GM18867 (cell line): ENCODE results near the gene TMEM145.
A peak's percentile ranks its signal among the peaks of the same experiment; 100 is the strongest.

Experiments
- ATAC-seq: cut with Tn5 transposase; IDR thresholded peaks from one replicate; pipeline ENCODE4 v1.9.1; 2021; ENCODE audit warnings: mild to moderate bottlenecking, moderate library complexity; ENCODE audit not compliant: unreplicated experiment

TMEM145 gene

DNA sequence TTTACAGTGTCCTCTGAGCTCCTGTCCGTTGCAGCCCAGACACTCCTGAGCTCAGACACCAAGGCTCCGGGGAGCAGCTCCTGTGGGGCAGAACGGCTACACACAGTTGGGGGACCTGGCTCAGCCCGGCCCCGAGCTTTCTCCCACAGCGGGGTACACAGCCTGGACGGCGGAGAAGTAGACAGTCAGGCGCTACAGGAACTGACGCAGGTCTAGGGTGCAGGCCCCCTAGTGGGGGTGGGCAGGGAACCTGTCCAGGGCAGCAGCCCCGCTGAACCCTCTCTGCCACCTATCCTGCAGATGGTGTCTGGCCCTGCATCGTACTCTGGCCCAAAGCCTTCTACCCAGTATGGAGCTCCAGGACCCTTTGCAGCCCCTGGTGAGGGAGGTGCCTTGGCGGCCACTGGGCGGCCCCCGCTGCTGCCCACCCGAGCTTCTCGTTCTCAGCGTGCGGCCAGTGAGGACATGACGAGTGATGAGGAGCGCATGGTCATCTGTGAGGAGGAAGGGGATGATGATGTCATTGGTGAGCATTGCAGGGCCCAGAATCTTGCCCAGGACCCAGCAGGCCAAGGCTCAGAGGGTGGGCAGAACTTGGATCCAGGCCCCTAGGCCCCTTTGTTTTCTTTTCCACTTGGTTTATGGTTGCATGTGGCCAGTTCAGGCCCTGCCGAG lies 24.1 kb upstream of the TMEM145 start:
- ATAC-seq, result no peak

DNA sequence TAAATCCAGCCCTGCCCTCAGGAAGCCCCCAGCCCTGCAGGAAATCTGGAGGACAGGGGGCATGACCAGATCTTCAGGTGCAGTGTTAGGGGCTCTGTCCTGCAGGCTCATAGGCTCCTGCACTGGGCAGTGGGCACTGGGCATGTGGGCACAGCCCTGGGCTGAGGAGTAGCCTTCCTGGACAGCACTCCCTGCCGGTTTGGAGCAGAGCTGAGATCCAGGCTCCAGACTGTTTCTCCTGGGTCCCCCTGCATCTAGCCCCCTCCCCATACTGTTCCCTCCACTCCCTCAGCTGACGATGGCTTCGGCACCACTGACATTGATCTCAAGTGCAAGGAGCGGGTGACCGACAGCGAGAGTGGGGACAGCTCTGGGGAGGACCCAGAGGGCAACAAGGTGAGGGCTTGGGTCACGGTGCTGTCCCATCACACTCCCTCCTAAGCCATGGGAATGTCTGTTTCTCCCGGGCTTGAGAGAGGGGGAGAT lies 23.5 kb upstream of the TMEM145 start:
- no peak for ATAC-seq

DNA sequence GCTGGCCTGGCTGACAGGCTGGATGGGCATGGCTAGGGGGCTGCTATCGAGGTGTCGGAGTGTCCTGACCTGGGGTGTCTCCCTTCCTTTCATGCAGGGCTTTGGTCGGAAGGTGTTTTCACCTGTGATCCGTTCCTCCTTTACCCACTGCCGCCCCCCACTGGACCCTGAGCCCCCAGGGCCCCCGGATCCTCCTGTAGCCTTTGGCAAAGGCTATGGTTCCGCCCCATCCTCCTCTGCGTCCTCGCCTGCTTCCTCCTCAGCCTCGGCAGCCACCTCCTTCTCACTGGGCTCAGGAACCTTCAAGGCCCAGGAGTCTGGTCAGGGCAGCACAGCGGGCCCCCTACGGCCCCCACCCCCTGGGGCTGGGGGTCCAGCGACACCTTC lies 23.0 kb upstream of the TMEM145 start:
- ATAC-seq, result no peak

DNA sequence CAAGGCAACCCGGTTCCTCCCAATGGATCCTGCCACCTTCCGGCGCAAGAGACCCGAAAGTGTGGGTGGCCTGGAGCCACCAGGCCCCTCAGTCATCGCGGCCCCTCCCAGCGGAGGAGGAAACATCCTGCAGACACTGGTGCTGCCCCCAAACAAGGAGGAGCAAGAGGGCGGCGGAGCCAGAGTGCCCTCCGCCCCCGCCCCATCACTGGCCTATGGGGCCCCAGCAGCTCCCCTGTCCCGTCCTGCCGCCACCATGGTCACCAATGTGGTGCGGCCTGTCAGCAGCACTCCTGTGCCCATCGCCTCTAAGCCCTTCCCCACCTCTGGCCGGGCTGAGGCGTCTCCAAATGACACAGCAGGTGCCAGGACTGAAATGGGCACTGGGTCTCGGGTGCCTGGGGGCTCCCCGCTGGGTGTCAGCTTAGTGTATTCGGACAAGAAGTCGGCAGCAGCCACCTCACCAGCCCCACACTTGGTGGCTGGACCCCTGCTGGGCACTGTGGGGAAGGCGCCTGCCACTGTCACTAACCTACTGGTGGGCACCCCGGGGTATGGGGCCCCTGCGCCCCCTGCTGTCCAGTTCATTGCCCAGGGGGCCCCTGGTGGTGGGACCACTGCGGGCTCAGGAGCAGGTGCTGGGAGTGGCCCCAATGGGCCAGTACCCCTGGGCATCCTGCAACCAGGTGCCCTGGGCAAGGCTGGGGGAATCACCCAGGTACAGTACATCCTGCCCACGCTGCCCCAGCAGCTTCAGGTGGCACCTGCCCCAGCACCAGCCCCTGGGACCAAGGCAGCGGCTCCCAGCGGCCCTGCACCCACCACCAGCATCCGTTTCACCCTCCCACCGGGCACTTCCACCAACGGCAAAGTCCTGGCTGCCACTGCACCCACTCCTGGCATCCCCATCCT lies 22.3 kb upstream of the TMEM145 start:
- ATAC-seq, result no peak

DNA sequence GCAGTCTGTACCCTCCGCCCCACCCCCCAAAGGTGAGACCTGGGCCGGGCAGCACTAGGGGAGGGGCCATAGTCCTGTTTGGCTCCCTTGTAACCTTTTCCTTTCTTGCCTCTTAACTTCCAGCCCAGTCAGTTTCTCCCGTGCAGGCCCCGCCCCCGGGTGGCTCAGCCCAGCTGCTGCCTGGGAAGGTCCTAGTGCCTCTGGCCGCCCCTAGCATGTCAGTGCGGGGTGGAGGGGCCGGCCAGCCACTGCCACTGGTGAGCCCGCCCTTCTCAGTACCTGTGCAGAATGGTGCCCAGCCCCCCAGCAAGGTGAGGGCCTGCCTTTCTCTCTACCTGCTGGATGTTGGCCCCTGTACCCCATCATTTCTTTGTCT lies 21.7 kb upstream of the TMEM145 start:
- ATAC-seq, result no peak

DNA sequence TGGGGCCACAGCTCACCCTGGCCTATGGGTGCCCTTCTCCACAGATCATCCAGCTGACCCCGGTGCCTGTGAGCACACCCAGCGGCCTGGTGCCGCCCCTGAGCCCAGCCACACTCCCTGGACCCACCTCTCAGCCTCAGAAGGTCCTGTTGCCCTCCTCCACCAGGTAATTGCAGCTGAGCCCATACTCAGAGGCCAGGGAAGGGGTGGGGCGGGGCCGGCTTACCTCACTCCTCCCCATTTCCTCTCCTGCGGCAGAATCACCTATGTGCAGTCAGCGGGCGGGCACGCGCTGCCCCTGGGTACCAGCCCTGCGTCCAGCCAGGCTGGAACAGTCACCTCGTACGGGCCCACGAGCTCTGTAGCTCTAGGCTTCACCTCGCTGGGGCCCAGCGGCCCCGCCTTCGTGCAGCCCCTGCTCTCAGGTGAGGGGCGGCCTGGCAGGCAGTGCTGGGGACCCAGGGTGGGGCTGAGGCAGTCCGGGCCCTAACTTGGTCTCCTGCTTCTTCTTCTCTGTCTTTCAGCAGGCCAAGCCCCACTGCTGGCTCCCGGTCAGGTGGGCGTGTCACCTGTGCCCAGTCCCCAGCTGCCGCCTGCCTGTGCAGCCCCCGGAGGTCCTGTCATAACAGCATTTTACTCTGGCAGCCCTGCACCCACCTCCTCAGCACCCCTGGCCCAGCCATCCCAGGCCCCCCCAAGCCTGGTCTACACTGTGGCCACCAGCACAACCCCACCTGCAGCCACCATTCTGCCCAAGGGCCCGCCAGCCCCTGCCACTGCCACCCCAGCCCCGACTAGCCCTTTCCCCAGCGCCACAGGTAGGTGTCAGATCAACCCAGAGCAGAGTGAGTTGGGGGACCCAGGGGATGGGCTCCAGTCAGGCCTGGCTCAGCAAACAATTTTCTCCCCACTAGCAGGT lies 20.8 kb upstream of the TMEM145 start:
- no peak for ATAC-seq

DNA sequence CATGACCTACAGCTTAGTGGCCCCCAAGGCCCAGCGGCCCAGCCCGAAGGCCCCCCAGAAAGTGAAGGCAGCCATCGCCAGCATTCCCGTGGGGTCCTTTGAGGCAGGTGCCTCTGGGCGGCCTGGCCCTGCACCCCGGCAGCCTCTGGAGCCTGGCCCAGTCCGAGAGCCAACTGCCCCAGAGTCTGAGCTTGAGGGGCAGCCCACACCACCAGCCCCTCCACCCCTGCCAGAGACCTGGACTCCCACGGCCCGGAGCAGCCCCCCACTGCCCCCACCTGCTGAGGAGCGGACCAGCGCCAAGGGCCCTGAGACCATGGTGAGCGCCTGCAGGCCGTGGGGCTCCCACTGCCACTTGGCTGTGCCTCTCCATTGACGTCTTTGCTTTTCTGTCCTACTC lies 20.1 kb upstream of the TMEM145 start:
- ATAC-seq, result no peak

DNA sequence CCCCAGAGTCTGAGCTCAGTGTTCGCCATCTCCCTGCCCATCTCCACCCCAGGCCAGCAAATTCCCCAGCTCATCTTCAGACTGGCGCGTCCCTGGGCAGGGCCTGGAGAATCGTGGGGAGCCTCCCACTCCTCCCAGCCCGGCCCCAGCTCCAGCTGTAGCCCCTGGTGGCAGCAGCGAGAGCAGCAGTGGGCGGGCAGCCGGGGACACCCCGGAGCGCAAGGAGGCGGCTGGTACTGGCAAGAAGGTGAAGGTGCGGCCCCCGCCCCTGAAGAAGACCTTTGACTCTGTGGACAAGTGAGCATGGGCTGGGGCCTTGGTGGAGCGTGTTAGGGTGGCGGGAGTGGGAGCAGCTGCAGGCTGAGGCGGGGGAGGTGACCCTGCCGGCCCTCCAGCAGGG lies 19.6 kb upstream of the TMEM145 start:
- no peak for ATAC-seq

DNA sequence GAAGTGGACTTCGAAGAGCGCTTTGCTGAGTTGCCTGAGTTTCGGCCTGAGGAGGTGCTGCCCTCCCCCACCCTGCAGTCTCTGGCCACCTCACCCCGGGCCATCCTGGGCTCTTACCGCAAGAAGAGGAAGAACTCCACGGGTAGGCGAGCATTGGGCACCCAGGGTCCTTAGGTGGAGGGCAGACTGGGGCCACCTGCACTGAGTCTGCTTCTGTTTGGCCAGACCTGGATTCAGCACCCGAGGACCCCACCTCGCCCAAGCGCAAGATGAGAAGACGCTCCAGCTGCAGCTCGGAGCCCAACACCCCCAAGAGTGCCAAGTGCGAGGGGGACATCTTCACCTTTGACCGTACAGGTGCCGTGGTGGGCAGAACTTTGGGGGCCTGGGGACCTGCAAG lies 19.2 kb upstream of the TMEM145 start:
- ATAC-seq, result no peak

DNA sequence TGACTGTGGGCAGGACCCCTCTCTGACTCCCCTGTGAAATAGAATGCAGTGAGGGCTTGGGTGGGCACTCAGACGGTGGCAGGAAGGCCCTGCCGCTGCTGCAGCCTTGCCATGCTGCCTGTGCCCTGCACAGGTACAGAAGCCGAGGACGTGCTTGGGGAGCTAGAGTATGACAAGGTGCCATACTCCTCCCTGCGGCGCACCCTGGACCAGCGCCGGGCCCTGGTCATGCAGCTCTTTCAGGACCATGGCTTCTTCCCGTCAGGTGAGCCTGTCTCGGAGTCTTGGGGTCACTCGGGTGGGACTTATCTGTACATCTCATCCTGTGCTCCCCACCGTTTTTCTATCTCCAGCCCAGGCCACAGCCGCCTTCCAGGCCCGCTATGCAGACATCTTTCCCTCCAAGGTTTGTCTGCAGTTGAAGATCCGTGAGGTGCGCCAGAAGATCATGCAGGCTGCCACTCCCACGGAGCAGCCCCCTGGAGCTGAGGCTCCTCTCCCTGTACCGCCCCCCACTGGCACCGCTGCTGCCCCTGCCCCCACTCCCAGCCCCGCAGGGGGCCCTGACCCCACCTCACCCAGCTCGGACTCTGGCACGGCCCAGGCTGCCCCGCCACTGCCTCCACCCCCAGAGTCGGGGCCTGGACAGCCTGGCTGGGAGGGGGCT lies 18.5 kb upstream of the TMEM145 start:
- no peak for ATAC-seq

DNA sequence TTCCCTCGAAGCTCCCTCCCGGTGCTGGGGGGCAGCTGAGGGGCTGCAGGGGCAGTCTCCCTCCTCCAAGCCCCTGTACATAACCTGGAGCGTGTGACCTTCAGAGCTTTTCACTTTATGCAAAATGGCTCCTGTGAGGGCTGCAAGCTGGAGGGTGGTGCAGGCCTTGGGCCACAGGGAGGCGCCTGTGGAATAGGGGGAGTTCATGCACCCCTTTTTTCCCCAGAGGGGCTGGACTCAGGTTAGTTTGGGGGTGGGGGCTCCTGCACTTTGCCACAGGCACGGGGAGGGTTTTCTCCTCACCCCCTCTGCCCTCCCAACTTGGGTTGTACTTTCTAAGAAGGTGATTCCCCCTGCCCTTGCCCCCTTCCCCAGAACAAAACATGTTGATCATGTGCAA lies 17.8 kb upstream of the TMEM145 start:
- no peak for ATAC-seq

DNA sequence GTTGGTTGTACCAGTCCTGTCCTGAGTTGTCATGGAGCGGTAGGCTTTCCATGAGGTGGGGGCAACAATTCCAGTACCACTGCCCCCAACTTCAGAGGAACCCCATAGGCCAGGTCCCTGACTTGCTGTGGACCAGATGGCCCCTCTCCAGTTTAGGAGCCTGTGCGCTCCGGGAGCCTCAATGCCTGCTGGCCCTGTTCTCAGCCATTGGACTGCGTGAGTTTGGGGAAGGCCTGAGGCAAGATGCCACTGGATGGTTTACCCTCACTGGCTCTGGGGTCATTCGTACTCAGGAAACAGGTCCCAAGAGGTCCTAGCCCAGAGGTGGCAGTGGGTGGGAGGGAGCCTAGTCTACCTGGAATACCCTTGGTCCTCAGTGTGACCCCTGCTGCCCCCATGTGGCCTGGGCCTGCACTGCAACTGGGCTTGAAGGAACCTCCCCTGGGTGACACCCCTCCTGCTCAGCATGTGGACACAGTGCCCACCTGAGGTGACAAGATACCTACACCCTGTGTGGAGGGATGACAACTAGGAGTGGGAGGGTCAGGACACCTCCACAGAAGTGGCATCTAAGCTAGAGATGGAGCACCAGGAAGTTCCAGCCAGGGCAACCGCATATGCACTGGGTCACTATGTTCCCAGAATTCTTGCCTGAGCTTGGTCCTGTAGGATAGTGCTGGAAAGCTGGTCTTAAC lies 17.1 kb upstream of the TMEM145 start:
- ATAC-seq, result peak; percentile 51

DNA sequence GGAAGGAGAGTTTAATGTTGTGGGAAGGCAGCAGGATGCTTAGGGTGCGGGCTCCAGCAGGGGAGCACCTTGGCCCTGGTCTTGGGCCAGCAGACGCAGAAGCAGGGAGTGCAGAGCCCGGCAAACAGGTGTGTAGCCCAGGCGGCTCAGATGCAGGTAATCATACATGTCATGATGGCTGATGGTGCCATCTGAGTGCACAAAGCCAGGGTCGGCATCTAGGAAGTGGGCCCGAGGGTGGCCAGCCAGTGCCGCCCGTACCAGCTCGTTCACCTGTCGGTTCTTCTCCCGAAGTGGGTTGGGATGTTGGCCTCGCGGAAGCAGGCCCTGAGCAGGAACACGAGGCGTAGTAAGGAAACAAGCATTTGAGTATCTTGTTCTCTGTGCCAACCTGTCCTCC lies 16.1 kb upstream of the TMEM145 start:
- ATAC-seq, result no peak

DNA sequence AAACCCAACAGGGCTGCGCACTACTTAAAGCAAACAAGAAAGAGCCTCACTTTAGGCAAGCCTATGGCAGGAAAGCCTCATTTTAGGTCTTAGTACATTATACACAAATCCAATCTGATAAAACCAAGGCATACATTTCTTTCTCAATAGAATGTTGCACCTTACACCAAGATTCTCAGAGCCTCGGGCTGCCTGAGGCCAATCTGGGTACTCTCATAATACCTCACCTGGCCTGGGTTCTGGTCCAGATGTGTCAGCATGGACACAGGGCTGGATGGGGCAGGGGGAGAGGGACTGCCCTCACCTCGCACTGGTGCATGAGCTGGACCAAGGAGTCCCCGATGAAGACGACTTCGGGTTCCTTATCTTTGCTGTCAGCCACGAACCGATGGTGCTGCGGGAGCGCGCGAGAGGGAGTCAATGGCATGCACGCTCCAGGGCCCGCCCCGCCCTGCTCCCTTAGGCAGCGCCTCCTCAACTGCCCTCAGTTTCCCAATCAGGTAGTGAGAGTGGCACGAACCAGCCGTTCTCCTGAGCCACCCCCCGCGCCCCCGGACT lies 11.4 kb upstream of the TMEM145 start, which contains the start of gene PRR19:
PRR19 (plus strand) TSS at position 487 of the 558 bp plus-strand sequence. CDS start 7,453 bp downstream, outside the sequence.
- ATAC-seq, result peak; percentile 20

DNA sequence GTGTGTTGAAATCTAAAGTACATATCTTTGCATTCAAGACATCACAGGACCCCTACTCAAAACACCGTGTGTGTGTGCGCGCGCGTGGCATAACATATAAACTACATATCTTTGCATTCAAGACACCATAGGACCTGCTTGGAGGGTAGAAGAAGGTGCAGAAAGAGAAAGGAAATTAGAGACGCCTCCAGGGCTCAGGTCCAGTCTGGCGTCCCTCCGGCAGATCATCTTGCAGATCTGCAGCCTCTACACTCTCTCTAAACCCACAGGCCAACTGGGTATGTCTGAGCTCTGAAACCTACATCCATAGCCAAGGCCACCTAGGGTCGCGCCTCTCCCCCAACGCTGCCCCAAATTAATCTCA lies 10.0 kb upstream of the TMEM145 start:
- no peak for ATAC-seq

DNA sequence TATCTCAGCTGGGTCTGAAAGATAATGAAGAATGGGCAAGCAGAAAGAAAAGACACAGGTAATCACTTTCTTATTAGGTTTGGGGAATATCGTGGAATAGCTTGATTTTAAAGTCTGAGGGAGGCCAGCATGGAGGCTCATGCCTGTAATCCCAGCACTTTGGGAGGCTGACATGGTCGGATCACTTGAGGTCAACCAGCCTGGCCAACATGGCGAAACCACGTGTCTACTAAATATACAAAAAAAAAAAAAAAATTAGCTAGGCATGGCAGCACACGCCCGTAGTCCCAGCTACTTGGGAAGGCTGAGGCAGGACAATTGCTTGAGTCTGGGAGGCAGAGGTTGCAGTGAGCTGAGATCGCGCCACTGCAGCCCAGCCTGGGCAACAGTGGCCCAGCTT lies 9.2 kb upstream of the TMEM145 start:
- ATAC-seq, result no peak

DNA sequence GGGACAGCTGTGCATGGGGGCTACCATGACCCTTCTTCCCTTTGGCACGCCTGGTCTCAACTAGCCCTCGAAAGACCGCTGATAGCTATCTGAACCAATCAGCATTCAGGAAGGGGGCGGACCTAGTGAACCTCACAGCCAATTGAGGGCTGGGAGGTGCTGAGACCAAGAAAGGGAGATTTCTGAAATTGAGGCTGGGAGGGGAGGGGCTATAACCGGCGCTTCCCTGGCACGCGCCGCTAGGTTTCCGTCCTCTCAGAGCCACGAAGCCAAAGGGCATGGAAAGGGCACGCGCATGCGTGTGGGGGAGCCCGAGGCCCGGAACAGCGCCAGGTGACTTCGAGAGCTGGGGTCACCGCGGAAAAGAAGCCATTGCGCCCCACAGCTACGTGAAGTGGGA lies 6.5 kb upstream of the TMEM145 start:
- ATAC-seq, result no peak

DNA sequence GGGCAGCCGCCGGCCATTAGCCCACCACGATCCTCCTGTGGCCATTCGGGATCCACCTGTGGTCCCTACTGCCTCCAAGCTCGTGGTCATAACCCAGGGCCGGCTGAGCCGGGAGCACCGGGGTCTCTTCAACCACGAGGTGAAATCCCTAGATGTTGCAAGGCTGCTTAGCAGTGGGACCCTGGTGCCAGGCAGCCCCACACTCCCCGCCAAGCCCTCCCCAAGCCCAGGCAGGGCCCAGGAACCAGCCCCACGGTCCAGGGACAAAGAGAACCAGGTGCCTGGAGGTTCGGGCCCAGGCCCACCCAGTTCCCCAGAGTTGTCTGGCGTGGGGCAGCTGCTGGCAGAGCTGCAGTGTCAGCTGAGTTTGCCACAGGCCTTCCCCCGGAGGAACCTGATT lies 3.4 kb upstream of the TMEM145 start:
- no peak for ATAC-seq

DNA sequence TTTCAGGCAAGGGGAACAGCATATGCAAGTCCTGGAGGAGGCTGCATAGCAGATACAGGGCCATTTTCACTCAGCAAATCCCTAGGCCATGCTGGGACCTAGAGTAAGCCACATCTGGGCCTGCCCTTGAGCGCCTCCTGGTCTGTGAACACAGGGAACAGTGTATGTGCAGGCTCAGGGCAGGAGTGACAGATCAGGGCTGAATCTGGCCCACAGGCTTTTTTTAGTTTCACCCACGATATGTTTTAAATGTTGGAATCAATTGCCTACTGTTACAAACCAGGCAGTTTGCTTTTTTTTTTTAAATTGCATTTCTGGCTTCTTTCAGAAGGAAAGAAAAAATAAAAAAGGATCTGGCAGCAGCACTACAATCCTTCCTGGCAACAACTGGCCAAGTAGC lies 1.5 kb upstream of the TMEM145 start:
- ATAC-seq, result no peak

DNA sequence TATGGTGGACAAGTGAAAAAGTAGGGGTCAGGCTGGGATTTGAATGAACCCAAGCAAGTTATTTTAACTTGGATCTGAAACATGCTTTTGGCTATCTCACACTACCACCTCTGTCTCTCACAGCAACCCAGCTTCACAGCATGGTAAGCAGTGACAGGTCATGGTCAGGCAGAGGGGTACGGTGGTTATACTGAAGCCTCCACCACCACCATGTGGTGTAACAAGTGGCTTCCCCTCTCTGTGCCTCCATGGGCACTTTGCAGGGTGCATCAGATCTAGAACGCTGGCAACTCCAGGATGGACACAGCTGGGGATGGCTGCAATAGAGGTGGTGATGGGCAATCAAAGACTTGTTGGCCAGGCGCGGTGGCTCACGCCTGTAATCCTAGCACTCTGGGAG lies 739 bp upstream of the TMEM145 start:
- no peak for ATAC-seq
